ENCODE measurements around the gene RMI1.
"Not testable (repeated sequence)": the region's sequence is repeated elsewhere in the genome, so short reads cannot be mapped to it uniquely, and the experiment has no call there.

RMI1 gene

DNA sequence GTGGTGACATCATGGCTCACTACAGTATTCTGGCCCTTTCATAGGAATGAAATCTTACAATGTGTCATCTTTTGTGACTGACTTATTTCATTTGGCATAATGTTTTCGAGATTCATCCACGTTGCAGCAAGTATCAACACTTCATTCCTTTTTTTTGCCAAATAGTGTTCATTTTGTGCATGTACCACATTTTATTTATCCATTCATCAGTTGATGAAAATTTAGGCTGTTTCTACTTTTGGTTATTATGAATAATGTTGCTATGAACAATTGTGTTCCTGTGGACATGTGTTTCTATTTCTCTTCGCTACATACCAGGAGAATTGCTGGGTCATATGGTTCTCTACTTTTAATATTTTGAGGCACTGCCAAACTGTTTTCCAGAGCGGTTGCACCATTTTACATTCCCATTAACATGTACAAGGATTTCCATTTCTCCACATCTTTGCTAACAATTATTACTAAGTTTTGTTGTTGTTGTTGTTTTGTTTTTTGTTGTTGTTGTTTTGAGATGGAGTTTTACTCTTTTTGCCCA lies 43.5 kb downstream of the RMI1 start:
- DNase-seq = no peak

- DNase-seq = no peak
These were observed 46.6 kb downstream of the RMI1 start for GRCh38 chr9:84027201-84027600.

GRCh38 chr9:84031534-84031933 lies 50.9 kb downstream of the RMI1 start:
- DNase-seq = no peak

GRCh38 chr9:84041857-84042256 lies 61.3 kb downstream of the RMI1 start:
- not testable (repeated sequence) for DNase-seq

- DNase-seq = no peak
These were observed 65.0 kb downstream of the RMI1 start for GRCh38 chr9:84045481-84046097.
